Liver (tissue), 9 donors: ENCODE data around the gene RMND1. TPM values are rescaled to one million over a fixed set of nuclear protein-coding genes. Genes with fewer than 3 reads are reported as not detected.

Source experiments
- DNase-seq: peaks from one replicate; pipeline ENCODE4 v3.0.0-alpha.2; 2017; ENCODE audit warnings: low spot score
- H3K27ac ChIP-seq, 2 donors: one replicate each; pipeline ENCODE4 v1.7.0; 2013; ENCODE audit warnings: inconsistent platforms in 2 of 2, low read length in 2 of 2, control low read depth in 1 of 2, low read depth in 1 of 2, mild to moderate bottlenecking in 1 of 2
- H3K27me3 ChIP-seq, 4 donors: one replicate each; pipeline versions ENCODE4 v1.6.1 to v1.7.0; 2013; ENCODE audit warnings: low read length in 3 of 4, inconsistent platforms in 1 of 4, mild to moderate bottlenecking in 1 of 4, moderate library complexity in 1 of 4; ENCODE audit not compliant: control insufficient read depth in 4 of 4, insufficient read depth in 4 of 4
- H3K36me3 ChIP-seq, 4 donors: one replicate each; pipeline versions ENCODE4 v1.6.1 to v1.7.0; 2013; ENCODE audit warnings: low read length in 3 of 4, mild to moderate bottlenecking in 3 of 4, low read depth in 1 of 4, moderate library complexity in 1 of 4; ENCODE audit not compliant: control insufficient read depth in 4 of 4, insufficient read depth in 3 of 4
- H3K4me1 ChIP-seq, 4 donors: one replicate each; pipeline versions ENCODE4 v1.6.1 to v1.7.0; 2013; ENCODE audit warnings: low read length in 3 of 4, mild to moderate bottlenecking in 3 of 4, moderate library complexity in 1 of 4; ENCODE audit not compliant: control insufficient read depth in 4 of 4, insufficient read depth in 4 of 4
- H3K4me3 ChIP-seq, 3 donors: one replicate each; pipeline versions ENCODE4 v1.6.1 to v1.7.0; 2013; ENCODE audit warnings: low read length in 3 of 3, control low read depth in 1 of 3, low read depth in 1 of 3, mild to moderate bottlenecking in 1 of 3
- H3K9ac ChIP-seq, 2 donors: one replicate each; pipeline ENCODE4 v1.7.0; 2013; ENCODE audit warnings: low read length in 2 of 2, mild to moderate bottlenecking in 2 of 2, moderate library complexity in 2 of 2, control low read depth in 1 of 2, low read depth in 1 of 2
- H3K9me3 ChIP-seq, 4 donors: one replicate each; pipeline versions ENCODE4 v1.6.1 to v1.7.0; 2013; ENCODE audit warnings: low read length in 3 of 4; ENCODE audit not compliant: control insufficient read depth in 4 of 4
- CTCF ChIP-seq: fragments of 150-350 bp; IDR thresholded peaks from 2 replicates; pipeline ENCODE4 v1.5.1; 2017; ENCODE audit warnings: improper control_type of control experiment, low read depth, low read length; ENCODE audit not compliant: missing input control
- EGR1 ChIP-seq, 2 donors: IDR thresholded peaks; 2 replicates each; pipeline ENCODE4 v1.6.1; 2016 to 2018; ENCODE audit warnings: antibody characterized with exemption in 2 of 2, low read depth in 2 of 2
- FOXA1 ChIP-seq: IDR thresholded peaks from 2 replicates; pipeline ENCODE4 v1.6.1; 2016; ENCODE audit warnings: antibody characterized with exemption
- FOXA2 ChIP-seq: IDR thresholded peaks from 2 replicates; pipeline ENCODE4 v1.6.1; 2016; ENCODE audit warnings: antibody characterized with exemption
- GABPA ChIP-seq, 2 donors: IDR thresholded peaks in 1 of 2; conservative IDR thresholded peaks in 1 of 2; 2 replicates each; pipeline ENCODE4 v1.6.1; 2016; ENCODE audit warnings: antibody characterized with exemption in 2 of 2, mild to moderate bottlenecking in 1 of 2, moderate library complexity in 1 of 2
- HNF4A ChIP-seq, 2 donors: conservative IDR thresholded peaks; 2 replicates each; pipeline ENCODE4 v1.6.1; 2016; ENCODE audit warnings: antibody characterized with exemption in 2 of 2, mild to moderate bottlenecking in 2 of 2
- HNF4G ChIP-seq: IDR thresholded peaks from 2 replicates; pipeline ENCODE4 v1.6.1; 2016; ENCODE audit warnings: antibody characterized with exemption
- REST ChIP-seq: IDR thresholded peaks from 2 replicates; pipeline ENCODE4 v1.6.1; 2016; ENCODE audit warnings: antibody characterized with exemption, mild to moderate bottlenecking
- RXRA ChIP-seq, 2 donors: IDR thresholded peaks; 2 replicates each; pipeline ENCODE4 v1.6.1; 2017 to 2018; ENCODE audit warnings: antibody characterized with exemption in 2 of 2, mild to moderate bottlenecking in 1 of 2
- SP1 ChIP-seq: IDR thresholded peaks from 2 replicates; pipeline ENCODE4 v1.6.1; 2018; ENCODE audit warnings: antibody characterized with exemption, mild to moderate bottlenecking
- YY1 ChIP-seq: IDR thresholded peaks from 2 replicates; pipeline ENCODE4 v1.6.1; 2016; ENCODE audit warnings: antibody characterized with exemption, mild to moderate bottlenecking
- WGBS: extraction: QIAGEN DNeasy Blood & Tissue Kit; methylation state at CpG from one replicate; pipeline ENCODE4 v1.1.7; 2013; 5-methylcytosine and 5-hydroxymethylcytosine counted together
- polyA plus RNA-seq, 2 donors: library from polyadenylated mRNA; stranded (reverse) in 1 of 2; unstranded in 1 of 2; fragments of 200-250 nt in 1 of 2; fragments of >200 nt in 1 of 2; fragmentation: Nextera tagmentation in 1 of 2; extraction: Ambion mirVana in 1 of 2; gene quantifications; one replicate each; pipeline versions ENCODE4 v1.2.1 to v1.2.3, GENCODE V29; 2013 to 2015
- total RNA-seq, 2 donors: library from RNA; depleted of rRNA; stranded (reverse); fragments of >200 nt; gene quantifications; one replicate each; pipeline ENCODE4 v1.2.3, GENCODE V29; 2014
- TF ChIP-seq, protein P1 (sequence below): IDR thresholded peaks from 2 replicates; pipeline ENCODE4 v1.6.1; 2016; ENCODE audit warnings: antibody characterized with exemption
- TF ChIP-seq, protein P2 (sequence below): IDR thresholded peaks from 2 replicates; pipeline ENCODE4 v1.6.1; 2016; ENCODE audit warnings: antibody characterized with exemption
- TF ChIP-seq, protein P3 (sequence below): IDR thresholded peaks from 2 replicates; pipeline ENCODE4 v1.6.1; 2016; ENCODE audit warnings: antibody characterized with exemption
- donor health status: healthy.
- donor health status: healthy.
- donor health status: healthy.
- donor health status: healthy.
- donor health status: healthy.

The RMND1 gene
- total and polyA plus RNA-seq, 4 donors = 13.2 to 22.6 (median 18.1) TPM

GRCh38 chr6:151390276-151390850, 61.6 kb downstream of the RMND1 start:
- no peak overlapping the region for H3K9ac ChIP-seq
- H3K4me3 ChIP-seq = peak overlapping the region; percentile 45 to 100 (median 84)
- no peaks in the 10 kb centered on the region for H3K9me3 ChIP-seq
- WGBS = under 1% methylated on average over 79 of the region's 79 CpGs
- TF ChIP-seq, protein P1, sequence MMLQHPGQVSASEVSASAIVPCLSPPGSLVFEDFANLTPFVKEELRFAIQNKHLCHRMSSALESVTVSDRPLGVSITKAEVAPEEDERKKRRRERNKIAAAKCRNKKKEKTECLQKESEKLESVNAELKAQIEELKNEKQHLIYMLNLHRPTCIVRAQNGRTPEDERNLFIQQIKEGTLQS = no peak
- TF ChIP-seq EGR1 (IDR thresholded peaks at IDR 0.05; ENCODE audit: low read depth in 2 of 2) (peak; percentile 62 to 94), REST (no peak), FOXA2 (no peak), CTCF (no peak), RXRA (IDR thresholded peaks at IDR 0.05) (no peak), GABPA (IDR thresholded peaks at IDR 0.05 in 1 of 2, conservative IDR thresholded peaks at IDR 0.05 in 1 of 2) (peak in 1 of 2 donors; percentile 45), YY1 (no peak)
- TF ChIP-seq, protein P2, sequence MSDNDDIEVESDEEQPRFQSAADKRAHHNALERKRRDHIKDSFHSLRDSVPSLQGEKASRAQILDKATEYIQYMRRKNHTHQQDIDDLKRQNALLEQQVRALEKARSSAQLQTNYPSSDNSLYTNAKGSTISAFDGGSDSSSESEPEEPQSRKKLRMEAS = no peak
- TF ChIP-seq, protein P3, sequence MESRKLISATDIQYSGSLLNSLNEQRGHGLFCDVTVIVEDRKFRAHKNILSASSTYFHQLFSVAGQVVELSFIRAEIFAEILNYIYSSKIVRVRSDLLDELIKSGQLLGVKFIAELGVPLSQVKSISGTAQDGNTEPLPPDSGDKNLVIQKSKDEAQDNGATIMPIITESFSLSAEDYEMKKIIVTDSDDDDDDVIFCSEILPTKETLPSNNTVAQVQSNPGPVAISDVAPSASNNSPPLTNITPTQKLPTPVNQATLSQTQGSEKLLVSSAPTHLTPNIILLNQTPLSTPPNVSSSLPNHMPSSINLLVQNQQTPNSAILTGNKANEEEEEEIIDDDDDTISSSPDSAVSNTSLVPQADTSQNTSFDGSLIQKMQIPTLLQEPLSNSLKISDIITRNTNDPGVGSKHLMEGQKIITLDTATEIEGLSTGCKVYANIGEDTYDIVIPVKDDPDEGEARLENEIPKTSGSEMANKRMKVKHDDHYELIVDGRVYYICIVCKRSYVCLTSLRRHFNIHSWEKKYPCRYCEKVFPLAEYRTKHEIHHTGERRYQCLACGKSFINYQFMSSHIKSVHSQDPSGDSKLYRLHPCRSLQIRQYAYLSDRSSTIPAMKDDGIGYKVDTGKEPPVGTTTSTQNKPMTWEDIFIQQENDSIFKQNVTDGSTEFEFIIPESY = peak; percentile 98
- peaks cover 0 to 3% (median 0%) of the 10 kb centered on the region in 4 donors for H3K36me3 ChIP-seq
- peak overlapping the region; percentile 97 to 99 for H3K27ac ChIP-seq
- peak; percentile 94 for DNase-seq
- peaks cover 9 to 31% (median 25%) of the 10 kb centered on the region in 4 donors for H3K4me1 ChIP-seq
- H3K27me3 ChIP-seq = no peaks in the 10 kb centered on the region

DNA sequence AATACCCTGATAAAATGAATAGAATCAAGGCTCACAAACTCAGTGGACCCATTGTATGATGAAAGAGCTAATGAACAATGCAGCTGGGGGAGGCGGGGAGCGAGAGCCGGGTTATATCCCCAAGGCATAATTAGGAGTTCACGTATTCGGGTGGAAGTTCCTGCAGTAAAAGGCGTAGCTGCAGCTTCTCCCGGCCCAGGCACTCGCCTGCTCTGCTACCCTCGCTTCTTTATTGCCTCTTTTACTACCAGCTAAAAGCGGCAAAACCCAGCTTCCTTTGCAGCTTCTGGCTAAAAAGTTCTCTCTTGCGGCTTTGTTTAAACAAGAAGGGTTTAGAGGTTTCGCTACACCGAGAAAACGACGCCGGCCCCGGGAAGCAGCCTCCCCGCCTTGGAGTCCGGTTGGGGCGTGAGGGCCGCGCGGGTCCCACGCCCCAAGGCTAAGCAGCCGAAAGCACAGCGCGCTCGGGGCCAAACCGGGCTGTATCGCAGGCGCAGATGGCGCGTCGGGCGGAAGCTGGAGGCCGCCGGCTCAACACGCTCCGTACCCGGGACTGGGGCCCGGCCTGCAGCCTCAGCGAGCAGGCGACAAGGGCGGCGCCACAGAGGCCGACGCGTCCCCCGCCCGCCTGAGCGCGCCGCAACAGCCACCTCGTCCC, 62.2 kb downstream of the RMND1 start:
- Histone ChIP-seq H3K36me3 (peaks cover 0 to 3% (median 0%) of the 10 kb centered on the region in 4 donors), H3K9ac (peak overlapping the region; percentile 89 to 92), H3K9me3 (no peaks in the 10 kb centered on the region), H3K4me3 (peak overlapping the region; percentile 58 to 100 (median 80)), H3K27ac (peak overlapping the region; percentile 97 to 99), H3K4me1 (peaks cover 9 to 38% (median 28%) of the 10 kb centered on the region in 4 donors), H3K27me3 (no peaks in the 10 kb centered on the region)
- under 1% methylated on average over 54 of the region's 54 CpGs for WGBS
- no peak for DNase-seq
- TF ChIP-seq CTCF (no peak), FOXA1 (no peak), HNF4A (conservative IDR thresholded peaks at IDR 0.05) (no peak), SP1 (peak; percentile 19), HNF4G (no peak), REST (peak; percentile 14), RXRA (IDR thresholded peaks at IDR 0.05) (no peak)
- TF ChIP-seq, protein P1 = no peak
